Naive thymus-derived CD4-positive, alpha-beta T cell (primary cell): Measurements from ENCODE around the gene FBXW7. TPM values are rescaled to one million over a fixed set of nuclear protein-coding genes. Genes with fewer than 3 reads are reported as not detected.
A peak's percentile ranks its signal among the peaks of the same experiment; 100 is the strongest.

Experiments
- ATAC-seq: fragments of 150-1000 bp; cut with Tn5 transposase; 2 replicates; pipeline ENCODE4 v1.10.0; 2021; ENCODE audit warnings: mild to moderate bottlenecking, moderate library complexity
- CTCF ChIA-PET: fragments of 350-600 bp; sonication (Branson Sonifier 250); formaldehyde crosslinking; loops from one replicate; lab custom pipeline; 2021; ENCODE audit warnings: antibody characterized with exemption; lab: Charles Lee
- POLR2A ChIA-PET: fragments of 350-600 bp; sonication (Branson Sonifier 250); formaldehyde crosslinking; loops from one replicate; lab custom pipeline; 2021; ENCODE audit warnings: antibody characterized with exemption, inconsistent platforms; lab: Charles Lee
- DNase-seq, 9 donors: peaks; one replicate each; pipeline versions ENCODE4 v3.0.0 to v3.0.0-alpha.2; 2020 to 2022; ENCODE audit warnings: mixed read lengths in 1 of 9
- H3K27ac ChIP-seq: one replicate; pipeline ENCODE4 v1.7.0; 2013; ENCODE audit warnings: mild to moderate bottlenecking, low read depth, low read length, moderate library complexity
- H3K27me3 ChIP-seq, 2 donors: one replicate each; pipeline ENCODE4 v1.7.0; 2013; ENCODE audit warnings: low read length in 2 of 2, mild to moderate bottlenecking in 2 of 2, moderate library complexity in 2 of 2; ENCODE audit not compliant: control insufficient read depth in 2 of 2, insufficient read depth in 2 of 2
- H3K36me3 ChIP-seq, 3 experiments: 1 replicate in 2 of 3; 2 replicates in 1 of 3; pipeline ENCODE4 v1.7.0; 2013; ENCODE audit warnings: low read length in 3 of 3, mild to moderate bottlenecking in 3 of 3, moderate library complexity in 1 of 3; ENCODE audit not compliant: insufficient read depth in 3 of 3, control insufficient read depth in 2 of 3
- H3K4me1 ChIP-seq, 2 donors: one replicate each; pipeline ENCODE4 v1.7.0; 2013; ENCODE audit warnings: low read length in 2 of 2, mild to moderate bottlenecking in 2 of 2, moderate library complexity in 1 of 2; ENCODE audit not compliant: control insufficient read depth in 2 of 2, insufficient read depth in 2 of 2
- H3K4me3 ChIP-seq: 2 replicates; pipeline ENCODE4 v1.7.0; 2013; ENCODE audit warnings: mild to moderate bottlenecking, low read length
- H3K9me3 ChIP-seq, 3 experiments: 1 replicate in 2 of 3; 2 replicates in 1 of 3; pipeline ENCODE4 v1.7.0; 2013; ENCODE audit warnings: low read length in 3 of 3; ENCODE audit not compliant: control insufficient read depth in 2 of 3
- H3K27ac Mint-ChIP-seq, 9 donors: one replicate each; pipeline ENCODE4 v1.8.0; 2020 to 2022; ENCODE audit warnings: mixed read lengths in 9 of 9, mild to moderate bottlenecking in 8 of 9, moderate library complexity in 5 of 9, inconsistent platforms in 2 of 9
- H3K27me3 Mint-ChIP-seq, 5 donors: one replicate each; pipeline ENCODE4 v1.8.0; 2021 to 2022; ENCODE audit warnings: mixed read lengths in 5 of 5, mild to moderate bottlenecking in 1 of 5
- H3K36me3 Mint-ChIP-seq, 5 donors: one replicate each; pipeline ENCODE4 v1.8.0; 2020 to 2022; ENCODE audit warnings: mixed read lengths in 5 of 5, mild to moderate bottlenecking in 3 of 5, inconsistent platforms in 1 of 5
- H3K4me1 Mint-ChIP-seq, 7 donors: one replicate each; pipeline ENCODE4 v1.8.0; 2020 to 2022; ENCODE audit warnings: mixed read lengths in 7 of 7, mild to moderate bottlenecking in 3 of 7, inconsistent platforms in 1 of 7
- H3K4me3 Mint-ChIP-seq, 10 donors: one replicate each; pipeline ENCODE4 v1.8.0; 2020 to 2022; ENCODE audit warnings: mild to moderate bottlenecking in 10 of 10, mixed read lengths in 10 of 10, moderate library complexity in 6 of 10, inconsistent platforms in 2 of 10
- H3K9me3 Mint-ChIP-seq, 11 donors: one replicate each; pipeline ENCODE4 v1.8.0; 2020 to 2022; ENCODE audit warnings: mixed read lengths in 11 of 11, mild to moderate bottlenecking in 4 of 11, inconsistent platforms in 1 of 11, moderate library complexity in 1 of 11
- intact Hi-C, 2 donors: fragments of 100-400 bp; cut with micrococcal nuclease; formaldehyde crosslinking; loops; one replicate each; pipeline ENCODE4 v1.15.1; 2023
- polyA plus RNA-seq, 2 donors: library from polyadenylated mRNA; unstranded; fragments of 300-500 nt; fragmentation: Illumina TruSeq; gene quantifications; one replicate each; pipeline ENCODE4 v1.2.3, GENCODE V29; 2021
- total RNA-seq, 6 experiments: library from RNA in 5 of 6; stranded (reverse) in 5 of 6; gene quantifications; 1 replicate in 5 of 6; 2 replicates in 1 of 6; pipeline ENCODE4 v1.2.3 and lab custom pipeline; 2021 to 2026

FBXW7 gene
- total and polyA plus RNA-seq, 7 experiments from 2014 or later, result 40.4 to 139 (median 114) TPM

GRCh38 chr4:152515678-152516077 is 20.2 kb downstream of the FBXW7 start:
- intact Hi-C loops, result loop anchor here in 1 of 2 donors (2.0 kb wide), 1 partner anchor 19 kb away; no protein-coding TSS in a partner anchor
- no peak overlapping the region for H3K27ac ChIP-seq
- H3K9me3 ChIP-seq, result no peaks in the 10 kb centered on the region
- Mint-ChIP-seq H3K9me3 (peaks cover 0 to 3% (median 0%) of the 10 kb centered on the region in 11 donors), H3K27me3 (no peaks in the 10 kb centered on the region), H3K36me3 (peaks cover 6 to 17% (median 13%) of the 10 kb centered on the region in 5 donors), H3K4me3 (no peak overlapping the region), H3K4me1 (peaks cover 30 to 71% (median 56%) of the 10 kb centered on the region in 7 donors), H3K27ac (peak overlapping the region in 1 of 9 donors; percentile 1)
- no peaks in the 10 kb centered on the region for H3K27me3 ChIP-seq
- no peak overlapping the region for H3K4me3 ChIP-seq
- DNase-seq (no peak), ATAC-seq (no peak)
- H3K36me3 ChIP-seq, result no peaks in the 10 kb centered on the region
- ChIA-PET CTCF (interaction anchor here (0.7 to 1.4 kb wide), 3 partner anchors 14 to 1649 kb away, joined by 3 to 4 read pairs (median 3); no protein-coding TSS in a partner anchor), POLR2A (interaction anchor here (0.6 kb wide), 1 partner anchor 15 kb away, joined by 3 read pairs; no protein-coding TSS in a partner anchor)
- peaks cover 0 to 7% of the 10 kb centered on the region in 2 donors for H3K4me1 ChIP-seq

GRCh38 chr4:152514356-152514755 is 21.5 kb downstream of the FBXW7 start:
- Mint-ChIP-seq H3K27ac (peak overlapping the region in 2 of 9 donors; percentile 39 to 55), H3K4me1 (peaks cover 31 to 72% (median 52%) of the 10 kb centered on the region in 7 donors), H3K36me3 (peaks cover under 1 to 7% (median 5%) of the 10 kb centered on the region in 5 donors), H3K4me3 (no peak overlapping the region), H3K27me3 (no peaks in the 10 kb centered on the region), H3K9me3 (no peaks in the 10 kb centered on the region)
- CTCF ChIA-PET, result interaction anchor here (1.4 kb wide), 1 partner anchor 12 kb away, joined by 4 read pairs; no protein-coding TSS in a partner anchor
- POLR2A ChIA-PET, result no interaction called here
- Histone ChIP-seq H3K27ac (no peak overlapping the region), H3K27me3 (no peaks in the 10 kb centered on the region), H3K4me1 (peaks cover 0 to 7% of the 10 kb centered on the region in 2 donors), H3K9me3 (no peaks in the 10 kb centered on the region), H3K4me3 (no peak overlapping the region), H3K36me3 (no peaks in the 10 kb centered on the region)
- intact Hi-C loops, result no loop called here
- ATAC-seq, result no peak
- DNase-seq, result no peak

GRCh38 chr4:152513078-152513477 is 22.8 kb downstream of the FBXW7 start:
- no peak overlapping the region for H3K4me3 ChIP-seq
- no peaks in the 10 kb centered on the region for H3K36me3 ChIP-seq
- Mint-ChIP-seq H3K4me1 (peaks cover 31 to 77% (median 51%) of the 10 kb centered on the region in 7 donors), H3K4me3 (peak overlapping the region in 2 of 10 donors; percentile 1 to 58), H3K36me3 (peaks cover 0 to 7% (median 4%) of the 10 kb centered on the region in 5 donors), H3K27ac (peak overlapping the region in 1 of 9 donors; percentile 28), H3K9me3 (no peaks in the 10 kb centered on the region), H3K27me3 (no peaks in the 10 kb centered on the region)
- ChIA-PET POLR2A (no interaction called here), CTCF (no interaction called here)
- peaks cover 0 to 7% of the 10 kb centered on the region in 2 donors for H3K4me1 ChIP-seq
- H3K27me3 ChIP-seq, result no peaks in the 10 kb centered on the region
- no peak overlapping the region for H3K27ac ChIP-seq
- no peaks in the 10 kb centered on the region for H3K9me3 ChIP-seq
- intact Hi-C loops, result no loop called here
- ATAC-seq (no peak), DNase-seq (no peak)

- Histone ChIP-seq H3K4me1 (peaks cover 0 to 7% of the 10 kb centered on the region in 2 donors), H3K27ac (no peak overlapping the region), H3K27me3 (no peaks in the 10 kb centered on the region), H3K9me3 (no peaks in the 10 kb centered on the region), H3K4me3 (no peak overlapping the region), H3K36me3 (no peaks in the 10 kb centered on the region)
- ATAC-seq (no peak), DNase-seq (no peak)
- peaks cover 0 to 9% (median 8%) of the 10 kb centered on the region in 5 donors for H3K36me3 Mint-ChIP-seq
- H3K4me3 Mint-ChIP-seq, result no peak overlapping the region
- no peaks in the 10 kb centered on the region for H3K9me3 Mint-ChIP-seq
- H3K4me1 Mint-ChIP-seq, result peaks cover 35 to 77% (median 57%) of the 10 kb centered on the region in 7 donors
- intact Hi-C loops, result no loop called here
- no peaks in the 10 kb centered on the region for H3K27me3 Mint-ChIP-seq
- H3K27ac Mint-ChIP-seq, result peak overlapping the region in 1 of 9 donors; percentile 4
- POLR2A ChIA-PET, result no interaction called here
- CTCF ChIA-PET, result no interaction called here
These were observed 23.4 kb downstream of the FBXW7 start for GRCh38 chr4:152512483-152512882.

GRCh38 chr4:152510349-152511147 is 25.3 kb downstream of the FBXW7 start:
- H3K27ac Mint-ChIP-seq, result peak overlapping the region in 5 of 9 donors; percentile 5 to 62 (median 36)

GRCh38 chr4:152509595-152510225 is 26.2 kb downstream of the FBXW7 start:
- H3K27ac Mint-ChIP-seq, result peak overlapping the region in 2 of 9 donors; percentile 9 to 62
- Histone ChIP-seq H3K9me3 (no peaks in the 10 kb centered on the region), H3K4me3 (no peak overlapping the region), H3K27ac (no peak overlapping the region), H3K4me1 (peaks cover 0 to 7% of the 10 kb centered on the region in 2 donors), H3K27me3 (no peaks in the 10 kb centered on the region), H3K36me3 (no peaks in the 10 kb centered on the region)
- H3K4me1 Mint-ChIP-seq, result peaks cover 29 to 59% (median 50%) of the 10 kb centered on the region in 7 donors
- H3K4me3 Mint-ChIP-seq, result no peak overlapping the region
- intact Hi-C loops, result loop anchor here in 1 of 2 donors (2.0 kb wide), 1 partner anchor 13 kb away; no protein-coding TSS in a partner anchor
- no peak for ATAC-seq
- ChIA-PET POLR2A (interaction anchor here (0.6 kb wide), 1 partner anchor 64 kb away, joined by 3 read pairs; no protein-coding TSS in a partner anchor), CTCF (interaction anchor here (0.6 to 1.1 kb wide), 2 partner anchors 9 to 1378 kb away, joined by 4 to 5 read pairs; no protein-coding TSS in a partner anchor)
- H3K9me3 Mint-ChIP-seq, result no peaks in the 10 kb centered on the region
- peaks cover 0 to 12% (median 8%) of the 10 kb centered on the region in 5 donors for H3K36me3 Mint-ChIP-seq
- DNase-seq, result no peak
- no peaks in the 10 kb centered on the region for H3K27me3 Mint-ChIP-seq

More at GRCh38 chr4:152510349-152511147, 25.3 kb downstream of the FBXW7 start:
- ChIA-PET CTCF (interaction anchor here (1.1 kb wide), 1 partner anchor 9 kb away, joined by 4 read pairs; no protein-coding TSS in a partner anchor), POLR2A (interaction anchor here (0.6 kb wide), 3 partner anchors 23 to 174 kb away, joined by 3 read pairs; no protein-coding TSS in a partner anchor)
- Mint-ChIP-seq H3K4me3 (peak overlapping the region in 4 of 10 donors; percentile 4 to 64 (median 33)), H3K36me3 (peaks cover 0 to 12% (median 8%) of the 10 kb centered on the region in 5 donors), H3K27me3 (no peaks in the 10 kb centered on the region), H3K4me1 (peaks cover 29 to 63% (median 53%) of the 10 kb centered on the region in 7 donors), H3K9me3 (no peaks in the 10 kb centered on the region)
- Histone ChIP-seq H3K4me1 (peaks cover 0 to 7% of the 10 kb centered on the region in 2 donors), H3K36me3 (no peaks in the 10 kb centered on the region), H3K4me3 (peak overlapping the region; percentile 20), H3K9me3 (no peaks in the 10 kb centered on the region), H3K27ac (no peak overlapping the region), H3K27me3 (no peaks in the 10 kb centered on the region)
- intact Hi-C loops, result no loop called here
- ATAC-seq, result no peak
- DNase-seq, result no peak
